ENCODE results near the gene NDFIP1.

NDFIP1 gene

GRCh38 chr5:142107036-142107735 is 1.4 kb upstream of the NDFIP1 start:
- Histone ChIP-seq H2BK15ac (ENCODE audit: low read length) (no peak overlapping the region), H3K9me3 (replicated peaks in 1 of 2; ENCODE audit: control insufficient read depth in 2 of 2, insufficient read depth in 1 of 2, low read depth in 1 of 2, low read length in 2 of 2) (peaks cover 0 to 5% of the 10 kb centered on the region in 2 donors), H2BK12ac (ENCODE audit: low read length) (no peak overlapping the region), H3K4me1 (ENCODE audit: control insufficient read depth in 2 of 2, insufficient read depth in 1 of 2, low read depth in 1 of 2, low read length in 2 of 2) (peaks cover 1 to 9% of the 10 kb centered on the region in 2 donors), H3K14ac (ENCODE audit: low read length) (no peak overlapping the region), H4K8ac (ENCODE audit: low read depth, low read length) (no peak overlapping the region), H2BK120ac (ENCODE audit: low read depth, low read length) (no peak overlapping the region), H3K27me3 (ENCODE audit: control insufficient read depth in 3 of 3, insufficient read depth in 3 of 3, low read depth in 1 of 3, low read length in 3 of 3) (peaks cover 0 to 12% (median 3%) of the 10 kb centered on the region in 3 experiments), H2AFZ (ENCODE audit: low read length) (peak overlapping the region; percentile 89), H4K91ac (ENCODE audit: low read depth, low read length, poor library complexity) (no peak overlapping the region), H3K18ac (ENCODE audit: low read length) (no peak overlapping the region), H3K4ac (ENCODE audit: low read length) (no peak overlapping the region), H3K23ac (ENCODE audit: low read depth, low read length, poor library complexity) (no peak overlapping the region), H2BK5ac (ENCODE audit: low read length) (no peak overlapping the region), H3K27ac (replicated peaks; ENCODE audit: low read length) (no peak overlapping the region), H2AK5ac (ENCODE audit: low read depth, low read length) (no peak overlapping the region), H3K4me2 (ENCODE audit: insufficient read depth, low read length, poor library complexity, severe bottlenecking) (no peak overlapping the region), H3K9ac (ENCODE audit: low read depth, low read length, poor library complexity) (no peak overlapping the region), H3K36me3 (replicated peaks in 1 of 2; ENCODE audit: control insufficient read depth in 2 of 2, insufficient read depth in 2 of 2, low read length in 2 of 2) (peaks cover 0 to 8% of the 10 kb centered on the region in 2 donors), H3K79me1 (ENCODE audit: low read depth, low read length) (peaks cover under 1% of the 10 kb centered on the region), H3K4me3 (ENCODE audit: low read length in 2 of 2) (no peak overlapping the region)
- WGBS, 2 donors (ENCODE audit: extremely low coverage in 2 of 2, insufficient read length in 2 of 2, insufficient replicate concordance in 1 of 2): no CpG with 5 or more reads among the region's 2 CpGs
- no peak for DNase-seq (ENCODE audit: low spot score)

- H3K23ac ChIP-seq (ENCODE audit: low read depth, low read length, poor library complexity): no peak overlapping the region
- H2BK5ac ChIP-seq (ENCODE audit: low read length): no peak overlapping the region
- H2BK120ac ChIP-seq (ENCODE audit: low read depth, low read length): no peak overlapping the region
- no peak overlapping the region for H3K4ac ChIP-seq (ENCODE audit: low read length)
- peaks cover 0 to 7% of the 10 kb centered on the region in 2 donors for H3K9me3 ChIP-seq (replicated peaks in 1 of 2; ENCODE audit: control insufficient read depth in 2 of 2, insufficient read depth in 1 of 2, low read depth in 1 of 2, low read length in 2 of 2)
- peak overlapping the region; percentile 0 for H3K18ac ChIP-seq (ENCODE audit: low read length)
- peak overlapping the region; percentile 89 for H2AFZ ChIP-seq (ENCODE audit: low read length)
- peaks cover 1 to 9% of the 10 kb centered on the region in 2 donors for H3K4me1 ChIP-seq (ENCODE audit: control insufficient read depth in 2 of 2, insufficient read depth in 1 of 2, low read depth in 1 of 2, low read length in 2 of 2)
- H3K4me2 ChIP-seq (ENCODE audit: insufficient read depth, low read length, poor library complexity, severe bottlenecking): peak overlapping the region; percentile 46
- no CpG with 5 or more reads among the region's 11 CpGs for WGBS, 2 donors (ENCODE audit: extremely low coverage in 2 of 2, insufficient read length in 2 of 2, insufficient replicate concordance in 1 of 2)
- H3K79me1 ChIP-seq (ENCODE audit: low read depth, low read length): peaks cover 2% of the 10 kb centered on the region
- peak overlapping the region in 1 of 2 donors; percentile 59 for H3K4me3 ChIP-seq (ENCODE audit: low read length in 2 of 2)
- H3K27ac ChIP-seq (replicated peaks; ENCODE audit: low read length): no peak overlapping the region
- H3K9ac ChIP-seq (ENCODE audit: low read depth, low read length, poor library complexity): peak overlapping the region; percentile 65
- no peak overlapping the region for H2BK15ac ChIP-seq (ENCODE audit: low read length)
- H2AK5ac ChIP-seq (ENCODE audit: low read depth, low read length): no peak overlapping the region
- H4K91ac ChIP-seq (ENCODE audit: low read depth, low read length, poor library complexity): peak overlapping the region; percentile 0
- no peak for DNase-seq (ENCODE audit: low spot score)
- no peak overlapping the region for H3K14ac ChIP-seq (ENCODE audit: low read length)
- peaks cover 0 to 8% of the 10 kb centered on the region in 2 donors for H3K36me3 ChIP-seq (replicated peaks in 1 of 2; ENCODE audit: control insufficient read depth in 2 of 2, insufficient read depth in 2 of 2, low read length in 2 of 2)
- peaks cover 0 to 12% (median 3%) of the 10 kb centered on the region in 3 experiments for H3K27me3 ChIP-seq (ENCODE audit: control insufficient read depth in 3 of 3, insufficient read depth in 3 of 3, low read depth in 1 of 3, low read length in 3 of 3)
- no peak overlapping the region for H2BK12ac ChIP-seq (ENCODE audit: low read length)
- no peak overlapping the region for H4K8ac ChIP-seq (ENCODE audit: low read depth, low read length)
These were observed 695 bp upstream of the NDFIP1 start for GRCh38 chr5:142107736-142108431.

GRCh38 chr5:142109331-142110045 is 909 bp downstream of the NDFIP1 start:
- Histone ChIP-seq H2AK5ac (ENCODE audit: low read depth, low read length) (no peak overlapping the region), H3K9ac (ENCODE audit: low read depth, low read length, poor library complexity) (peak overlapping the region; percentile 100), H2AFZ (ENCODE audit: low read length) (peak overlapping the region; percentile 89), H3K4me1 (ENCODE audit: control insufficient read depth in 2 of 2, insufficient read depth in 1 of 2, low read depth in 1 of 2, low read length in 2 of 2) (peaks cover 1 to 9% of the 10 kb centered on the region in 2 donors), H2BK120ac (ENCODE audit: low read depth, low read length) (no peak overlapping the region), H2BK15ac (ENCODE audit: low read length) (no peak overlapping the region), H3K27me3 (ENCODE audit: control insufficient read depth in 3 of 3, insufficient read depth in 3 of 3, low read depth in 1 of 3, low read length in 3 of 3) (peaks cover 0 to 12% (median 3%) of the 10 kb centered on the region in 3 experiments), H3K4me2 (ENCODE audit: insufficient read depth, low read length, poor library complexity, severe bottlenecking) (peak overlapping the region; percentile 55), H3K18ac (ENCODE audit: low read length) (peak overlapping the region; percentile 89), H3K14ac (ENCODE audit: low read length) (peak overlapping the region; percentile 77), H3K4me3 (ENCODE audit: low read length in 2 of 2) (peak overlapping the region; percentile 59 to 96), H2BK12ac (ENCODE audit: low read length) (no peak overlapping the region), H4K8ac (ENCODE audit: low read depth, low read length) (no peak overlapping the region), H4K91ac (ENCODE audit: low read depth, low read length, poor library complexity) (no peak overlapping the region), H3K23ac (ENCODE audit: low read depth, low read length, poor library complexity) (no peak overlapping the region), H3K9me3 (replicated peaks in 1 of 2; ENCODE audit: control insufficient read depth in 2 of 2, insufficient read depth in 1 of 2, low read depth in 1 of 2, low read length in 2 of 2) (peaks cover 0 to 12% of the 10 kb centered on the region in 2 donors), H3K36me3 (replicated peaks in 1 of 2; ENCODE audit: control insufficient read depth in 2 of 2, insufficient read depth in 2 of 2, low read length in 2 of 2) (peaks cover 0 to 8% of the 10 kb centered on the region in 2 donors), H3K79me1 (ENCODE audit: low read depth, low read length) (peaks cover 2% of the 10 kb centered on the region), H3K4ac (ENCODE audit: low read length) (no peak overlapping the region), H2BK5ac (ENCODE audit: low read length) (no peak overlapping the region), H3K27ac (replicated peaks; ENCODE audit: low read length) (no peak overlapping the region)
- peak; percentile 9 for DNase-seq (ENCODE audit: low spot score)
- no CpG with 5 or more reads among the region's 21 CpGs for WGBS, 2 donors (ENCODE audit: extremely low coverage in 2 of 2, insufficient read length in 2 of 2, insufficient replicate concordance in 1 of 2)
